MV-4-11 (cell line): ENCODE data around the gene CALR.
"Not testable (repeated sequence)": the region's sequence is repeated elsewhere in the genome, so short reads cannot be mapped to it uniquely, and the experiment has no call there.

ENCODE experiments used
- DNase-seq: peaks from one replicate; lab custom pipeline; 2025; lab: John Stamatoyannopoulos, UW

Gene CALR

DNA sequence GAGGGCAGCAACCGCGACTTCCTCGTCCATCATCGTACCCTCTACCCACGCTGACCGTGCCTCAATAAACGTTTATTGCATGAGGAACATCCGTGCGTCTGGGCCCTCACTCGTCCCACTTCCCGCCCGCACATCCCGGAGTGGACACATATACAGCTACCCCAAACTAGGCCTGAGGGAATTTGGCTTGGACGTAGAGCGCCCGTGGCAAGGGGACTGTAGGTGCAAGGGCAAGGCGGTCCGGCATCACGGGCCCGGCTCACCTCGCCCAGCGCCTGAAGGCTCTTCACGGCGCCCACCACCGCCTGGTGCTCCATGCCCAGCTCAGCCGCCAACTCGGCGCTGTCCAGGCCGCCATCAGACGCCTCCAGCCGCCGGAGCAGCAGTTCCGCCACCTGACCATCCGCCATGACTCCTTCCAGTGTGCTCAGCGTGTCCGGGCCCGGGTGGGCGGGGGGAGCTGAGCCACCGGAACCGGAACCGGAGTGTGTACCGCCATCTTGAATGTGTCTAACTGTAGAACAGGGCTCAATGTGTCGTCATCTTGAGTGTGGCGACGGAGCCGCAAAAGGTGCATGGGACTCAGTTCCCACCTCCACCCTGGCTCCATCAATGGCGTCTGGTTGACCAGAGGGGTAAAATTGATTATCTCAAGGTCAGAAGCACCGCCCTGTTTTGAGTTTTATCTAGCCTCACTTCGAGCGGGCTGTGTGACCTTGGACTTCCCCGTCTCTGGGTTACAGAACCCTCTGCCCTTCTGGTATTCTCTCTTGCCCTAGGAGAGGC is 4.9 kb upstream of the CALR start, which contains the start of gene FARSA:
TSS of gene FARSA (minus strand) at position 425 of the 786 bp plus-strand sequence. CDS start at position 410, 15 bp downstream.
- DNase-seq = peak; percentile 94

DNA sequence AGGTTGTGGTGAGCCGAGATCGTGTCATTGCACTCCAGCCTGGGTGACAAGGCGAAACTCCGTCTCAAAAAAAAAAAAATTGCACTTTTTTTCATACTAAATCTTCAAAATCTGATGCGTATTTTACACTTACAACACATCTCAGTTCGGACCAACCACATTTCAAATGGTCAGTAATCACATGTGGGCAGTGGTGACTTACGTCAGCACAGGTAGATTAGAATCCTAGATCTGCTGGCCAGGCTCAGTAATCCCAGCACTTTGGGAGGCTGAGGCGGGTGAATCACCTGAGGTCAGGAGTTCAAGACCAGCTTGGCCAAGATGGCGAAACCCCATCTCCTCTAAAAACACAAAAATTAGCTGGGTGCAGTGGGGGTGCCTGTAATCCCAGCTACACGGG is 3.3 kb upstream of the CALR start:
- no peak for DNase-seq

DNA sequence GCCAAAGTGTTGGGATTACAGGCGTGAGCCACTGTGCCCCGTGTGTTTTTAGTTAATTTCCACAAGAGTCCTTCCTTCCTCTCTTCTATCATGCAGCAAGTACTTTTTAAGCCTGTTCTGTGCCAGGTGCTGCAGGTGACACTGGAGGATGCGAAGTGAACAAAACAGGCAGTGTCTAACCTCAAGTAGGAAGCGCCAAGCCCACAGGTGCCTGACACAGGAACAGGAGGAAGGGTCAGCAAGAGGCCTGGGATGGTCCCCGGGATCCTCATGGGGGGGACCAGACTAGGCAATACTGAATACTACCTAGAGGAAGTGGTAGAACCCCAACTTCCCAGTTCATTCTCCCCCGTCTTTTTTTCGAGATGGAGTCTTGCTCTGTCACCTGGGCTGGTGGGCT is 1.8 kb upstream of the CALR start:
- DNase-seq = no peak

DNA sequence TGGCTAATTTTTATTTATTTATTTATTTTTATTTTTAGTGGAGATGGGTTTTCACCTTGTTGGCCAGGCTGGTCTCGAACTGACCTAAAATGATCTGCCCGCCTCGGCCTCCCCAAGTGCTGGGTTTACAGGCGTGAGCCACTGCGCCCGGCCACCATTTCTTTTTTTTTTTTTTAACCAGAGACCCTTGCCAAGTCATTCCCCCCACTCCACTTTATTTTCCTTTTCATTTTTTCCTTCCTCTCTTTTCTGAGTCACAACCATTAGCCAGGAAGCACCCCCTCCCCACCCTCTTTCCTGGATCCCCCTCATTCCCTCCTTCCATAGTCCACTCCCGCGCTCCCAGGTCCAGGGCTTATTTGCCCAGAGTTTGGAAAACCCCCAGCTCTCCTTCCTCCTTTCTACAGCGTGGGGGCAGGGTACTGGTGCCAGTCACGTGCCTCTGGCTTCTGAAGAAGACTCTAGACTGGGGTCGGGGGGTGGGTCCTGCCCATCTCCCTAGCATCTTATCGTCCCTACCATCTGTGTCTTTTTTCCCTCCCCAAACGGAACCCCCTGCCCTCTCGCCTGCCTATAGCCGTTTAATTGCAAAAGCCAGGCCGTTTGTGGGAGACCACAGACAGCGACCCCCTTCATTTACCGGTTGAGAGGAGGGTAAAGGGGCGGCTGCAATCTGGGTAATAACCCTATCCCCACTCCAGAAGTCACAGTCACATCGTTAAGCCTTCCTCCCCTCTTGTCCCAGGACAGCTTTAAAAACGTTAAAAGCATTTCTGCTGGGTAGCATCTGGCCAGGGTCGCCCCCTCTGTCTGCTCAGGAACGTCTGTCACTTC is 1.1 kb upstream of the CALR start:
- DNase-seq = peak; percentile 89

DNA sequence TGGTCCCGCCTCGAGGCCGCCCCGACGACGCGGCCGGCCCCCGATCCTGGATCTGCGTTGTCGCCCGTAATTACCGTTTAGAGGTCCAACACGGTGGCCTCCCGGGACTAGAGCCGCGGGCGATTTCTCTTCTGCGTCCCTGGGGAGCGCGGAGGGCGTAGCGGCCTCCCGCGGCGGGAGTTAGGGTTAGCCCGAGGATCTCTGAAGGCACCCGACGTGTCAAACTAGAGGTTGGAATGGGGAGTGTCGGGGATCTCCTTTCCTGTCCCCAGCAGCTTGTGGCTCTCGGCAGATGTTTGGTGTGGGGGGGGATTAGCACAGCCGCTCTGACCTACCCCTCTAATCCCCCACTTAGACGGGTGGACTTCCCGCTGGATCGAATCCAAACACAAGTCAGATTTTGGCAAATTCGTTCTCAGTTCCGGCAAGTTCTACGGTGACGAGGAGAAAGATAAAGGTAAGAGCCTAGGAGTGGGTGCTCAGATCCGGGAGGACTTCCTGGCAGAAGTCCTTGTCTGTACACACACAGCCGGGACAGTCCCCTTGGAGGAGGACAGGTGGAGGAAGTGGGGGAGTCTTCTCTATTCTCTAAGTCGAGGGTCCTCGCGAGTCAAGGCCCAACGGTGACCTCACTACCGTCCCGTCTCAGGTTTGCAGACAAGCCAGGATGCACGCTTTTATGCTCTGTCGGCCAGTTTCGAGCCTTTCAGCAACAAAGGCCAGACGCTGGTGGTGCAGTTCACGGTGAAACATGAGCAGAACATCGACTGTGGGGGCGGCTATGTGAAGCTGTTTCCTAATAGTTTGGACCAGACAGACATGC is 581 bp downstream of the CALR start:
- DNase-seq = peak; percentile 34

DNA sequence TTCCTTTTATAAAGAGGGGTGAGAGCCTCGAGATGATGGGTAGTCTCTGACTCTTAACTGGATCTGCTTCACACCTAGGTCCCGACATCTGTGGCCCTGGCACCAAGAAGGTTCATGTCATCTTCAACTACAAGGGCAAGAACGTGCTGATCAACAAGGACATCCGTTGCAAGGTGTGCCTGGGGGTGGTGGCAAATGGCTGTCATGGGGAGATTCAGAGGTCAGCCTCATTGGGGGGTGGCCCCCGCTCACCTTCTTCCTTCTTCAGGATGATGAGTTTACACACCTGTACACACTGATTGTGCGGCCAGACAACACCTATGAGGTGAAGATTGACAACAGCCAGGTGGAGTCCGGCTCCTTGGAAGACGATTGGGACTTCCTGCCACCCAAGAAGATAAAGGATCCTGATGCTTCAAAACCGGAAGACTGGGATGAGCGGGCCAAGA is 1.6 kb downstream of the CALR start:
- DNase-seq = no peak

DNA sequence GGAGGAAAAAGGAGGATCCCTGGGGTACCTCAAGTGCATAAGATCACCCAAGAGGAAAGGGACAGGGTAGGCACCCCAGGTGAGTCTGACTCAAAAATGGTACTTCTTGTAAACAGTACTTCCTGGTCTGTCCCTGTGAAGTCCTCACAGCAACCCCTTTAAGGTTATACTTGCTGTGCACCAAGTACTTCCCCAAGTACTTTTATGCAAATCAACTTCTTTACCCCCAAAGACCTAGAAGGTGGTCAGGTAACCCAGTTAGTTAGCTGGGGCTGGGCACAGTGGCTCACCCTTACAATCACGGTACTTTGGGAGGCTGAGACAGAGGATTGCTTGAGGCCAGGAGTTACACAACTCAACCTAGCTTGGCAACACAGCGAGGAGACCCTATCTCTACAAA is 2.5 kb downstream of the CALR start:
- DNase-seq = no peak

DNA sequence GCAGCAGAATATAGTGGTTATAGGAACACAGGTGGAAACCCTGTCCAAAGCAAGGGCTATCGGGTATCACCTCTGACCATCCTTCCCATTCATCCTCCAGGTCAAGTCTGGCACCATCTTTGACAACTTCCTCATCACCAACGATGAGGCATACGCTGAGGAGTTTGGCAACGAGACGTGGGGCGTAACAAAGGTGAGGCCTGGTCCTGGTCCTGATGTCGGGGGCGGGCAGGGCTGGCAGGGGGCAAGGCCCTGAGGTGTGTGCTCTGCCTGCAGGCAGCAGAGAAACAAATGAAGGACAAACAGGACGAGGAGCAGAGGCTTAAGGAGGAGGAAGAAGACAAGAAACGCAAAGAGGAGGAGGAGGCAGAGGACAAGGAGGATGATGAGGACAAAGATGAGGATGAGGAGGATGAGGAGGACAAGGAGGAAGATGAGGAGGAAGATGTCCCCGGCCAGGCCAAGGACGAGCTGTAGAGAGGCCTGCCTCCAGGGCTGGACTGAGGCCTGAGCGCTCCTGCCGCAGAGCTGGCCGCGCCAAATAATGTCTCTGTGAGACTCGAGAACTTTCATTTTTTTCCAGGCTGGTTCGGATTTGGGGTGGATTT is 5.1 kb downstream of the CALR start:
- no peak for DNase-seq

DNA sequence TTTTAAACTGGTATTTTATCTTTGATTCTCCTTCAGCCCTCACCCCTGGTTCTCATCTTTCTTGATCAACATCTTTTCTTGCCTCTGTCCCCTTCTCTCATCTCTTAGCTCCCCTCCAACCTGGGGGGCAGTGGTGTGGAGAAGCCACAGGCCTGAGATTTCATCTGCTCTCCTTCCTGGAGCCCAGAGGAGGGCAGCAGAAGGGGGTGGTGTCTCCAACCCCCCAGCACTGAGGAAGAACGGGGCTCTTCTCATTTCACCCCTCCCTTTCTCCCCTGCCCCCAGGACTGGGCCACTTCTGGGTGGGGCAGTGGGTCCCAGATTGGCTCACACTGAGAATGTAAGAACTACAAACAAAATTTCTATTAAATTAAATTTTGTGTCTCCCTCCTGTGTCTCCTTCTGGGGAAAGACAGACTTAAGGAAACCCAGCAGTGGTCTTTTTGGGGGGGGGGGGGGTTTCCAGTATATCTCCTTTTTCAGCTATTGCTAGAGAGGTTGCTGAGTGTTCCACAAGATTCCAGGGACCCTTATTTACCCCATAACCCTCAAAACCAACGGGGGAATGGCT is 5.8 kb downstream of the CALR start:
- no peak for DNase-seq

DNA sequence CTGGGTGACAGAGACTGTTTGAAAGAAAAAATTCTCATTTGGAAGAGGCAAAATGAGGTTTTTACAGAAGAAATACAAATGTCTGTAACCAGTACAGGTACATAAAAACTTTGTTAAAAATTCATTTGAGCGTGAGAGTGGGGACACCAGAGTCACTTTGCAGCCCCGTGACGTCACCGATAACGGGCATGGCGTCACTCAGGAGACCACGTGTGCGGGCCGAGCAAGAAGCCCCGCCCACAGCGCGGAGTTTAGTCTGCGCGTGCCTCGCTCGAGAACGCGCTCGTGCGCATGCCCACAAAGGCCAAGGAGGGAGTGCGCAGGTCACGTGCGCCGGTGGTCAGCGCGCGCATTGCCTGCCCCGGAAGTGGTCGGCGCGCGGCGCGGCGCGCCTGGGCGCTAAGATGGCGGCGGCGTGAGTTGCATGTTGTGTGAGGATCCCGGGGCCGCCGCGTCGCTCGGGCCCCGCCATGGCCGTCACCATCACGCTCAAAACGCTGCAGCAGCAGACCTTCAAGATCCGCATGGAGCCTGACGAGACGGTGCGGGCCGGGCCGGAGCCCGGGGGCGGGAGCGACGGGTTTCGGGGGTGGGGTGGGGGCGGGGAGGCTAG is 7.2 kb downstream of the CALR start, which contains the start of gene RAD23A:
TSS of gene RAD23A (plus strand) at position 384 of the 613 bp plus-strand sequence. CDS start at position 471, 87 bp downstream.
- peak; percentile 97 for DNase-seq

DNA sequence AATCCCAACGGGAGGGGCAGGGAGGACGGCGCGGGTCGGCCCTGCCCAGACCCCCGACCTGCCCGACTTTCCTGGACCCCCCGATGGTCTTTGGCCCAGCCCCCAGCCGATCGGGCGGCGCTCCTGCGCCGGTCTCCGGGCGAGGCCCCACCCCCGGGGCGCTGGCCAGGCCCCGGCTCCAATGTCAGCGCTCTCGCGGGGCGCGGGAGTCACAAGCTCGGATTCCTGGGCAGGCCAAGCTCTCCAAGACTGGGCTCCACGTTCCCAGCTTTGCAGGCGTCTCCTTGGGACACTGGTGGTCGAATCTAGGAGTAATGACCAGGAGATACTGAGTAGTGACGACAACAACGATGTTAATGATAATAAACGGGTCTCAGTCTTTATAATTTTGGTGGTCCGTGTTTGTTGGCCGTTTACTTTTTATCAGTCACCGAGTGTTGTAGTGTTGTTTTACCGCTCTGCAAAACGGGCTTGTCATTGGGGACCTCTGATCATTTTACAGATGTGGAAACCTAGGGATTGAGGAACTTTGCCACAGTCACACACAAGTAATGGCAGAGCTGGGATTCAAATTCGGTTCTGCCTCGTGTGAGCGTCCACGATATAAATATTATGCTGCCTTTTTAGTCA is 7.8 kb downstream of the CALR start:
- DNase-seq = peak; percentile 45

DNA sequence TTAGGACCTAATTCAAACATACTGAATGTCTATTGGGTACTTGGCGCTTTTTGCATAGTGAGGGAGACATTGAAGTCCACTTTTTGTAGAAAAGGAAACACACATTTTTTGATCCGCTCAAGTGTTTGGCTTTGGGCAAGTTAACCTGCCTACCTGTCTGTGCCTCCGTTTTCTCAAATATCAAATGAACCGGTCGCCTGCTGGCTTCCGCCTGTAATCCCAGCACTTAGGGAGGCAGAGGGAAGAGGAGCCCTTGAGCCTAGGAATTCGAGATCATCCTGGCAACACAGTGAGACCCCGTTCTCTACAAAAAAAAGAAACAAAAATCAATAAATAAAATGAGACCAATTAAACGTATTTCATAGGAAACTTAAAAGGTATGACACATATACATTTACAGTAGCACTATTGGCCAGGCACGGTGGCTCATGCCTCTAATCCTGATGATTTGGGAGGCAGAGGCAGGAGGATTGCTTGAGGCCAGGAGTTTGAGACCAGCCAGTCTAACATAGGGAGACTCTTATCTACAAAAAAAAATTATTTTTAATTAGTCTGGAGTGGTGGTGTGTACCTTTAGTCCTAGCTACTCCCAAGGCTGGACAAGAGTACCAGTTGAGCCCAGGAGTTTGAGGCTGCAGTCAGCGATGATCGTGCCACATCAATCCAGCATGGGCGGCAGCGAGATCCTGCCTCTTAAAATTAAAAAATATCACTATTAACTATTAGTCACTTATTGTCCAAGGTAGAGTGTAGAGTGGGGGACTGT is 8.5 kb downstream of the CALR start:
- DNase-seq = no peak

DNA sequence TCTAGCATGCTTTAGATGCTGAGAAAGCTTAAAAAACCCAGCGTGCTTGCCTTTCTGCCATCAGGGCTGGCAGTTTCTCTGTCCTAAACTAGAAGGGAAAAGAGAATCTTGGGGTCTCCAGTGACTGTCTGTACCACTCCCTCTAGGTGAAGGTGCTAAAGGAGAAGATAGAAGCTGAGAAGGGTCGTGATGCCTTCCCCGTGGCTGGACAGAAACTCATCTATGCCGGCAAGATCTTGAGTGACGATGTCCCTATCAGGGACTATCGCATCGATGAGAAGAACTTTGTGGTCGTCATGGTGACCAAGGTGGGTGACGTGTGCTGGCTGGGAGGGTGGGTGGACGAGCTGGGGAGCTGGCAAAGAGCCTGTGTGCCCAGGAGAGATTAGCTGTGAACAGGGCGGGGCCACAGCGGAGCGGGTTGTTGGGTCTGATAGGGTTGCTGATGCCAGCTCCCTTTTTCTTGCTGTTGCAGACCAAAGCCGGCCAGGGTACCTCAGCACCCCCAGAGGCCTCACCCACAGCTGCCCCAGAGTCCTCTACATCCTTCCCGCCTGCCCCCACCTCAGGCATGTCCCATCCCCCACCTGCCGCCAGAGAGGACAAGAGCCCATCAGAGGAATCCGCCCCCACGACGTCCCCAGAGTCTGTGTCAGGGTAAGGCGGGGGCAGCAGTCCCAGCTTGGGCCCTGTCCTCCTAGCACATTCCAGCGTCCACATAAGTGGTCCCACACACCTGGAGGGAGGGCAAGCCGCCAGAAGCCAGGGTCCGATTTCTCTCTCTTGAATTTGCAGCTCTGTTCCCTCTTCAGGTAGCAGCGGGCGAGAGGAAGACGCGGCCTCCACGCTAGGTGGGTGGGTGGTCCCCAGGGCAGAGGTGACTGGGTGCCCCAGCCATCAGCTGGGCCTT is 9.5 kb downstream of the CALR start:
- no peak for DNase-seq

DNA sequence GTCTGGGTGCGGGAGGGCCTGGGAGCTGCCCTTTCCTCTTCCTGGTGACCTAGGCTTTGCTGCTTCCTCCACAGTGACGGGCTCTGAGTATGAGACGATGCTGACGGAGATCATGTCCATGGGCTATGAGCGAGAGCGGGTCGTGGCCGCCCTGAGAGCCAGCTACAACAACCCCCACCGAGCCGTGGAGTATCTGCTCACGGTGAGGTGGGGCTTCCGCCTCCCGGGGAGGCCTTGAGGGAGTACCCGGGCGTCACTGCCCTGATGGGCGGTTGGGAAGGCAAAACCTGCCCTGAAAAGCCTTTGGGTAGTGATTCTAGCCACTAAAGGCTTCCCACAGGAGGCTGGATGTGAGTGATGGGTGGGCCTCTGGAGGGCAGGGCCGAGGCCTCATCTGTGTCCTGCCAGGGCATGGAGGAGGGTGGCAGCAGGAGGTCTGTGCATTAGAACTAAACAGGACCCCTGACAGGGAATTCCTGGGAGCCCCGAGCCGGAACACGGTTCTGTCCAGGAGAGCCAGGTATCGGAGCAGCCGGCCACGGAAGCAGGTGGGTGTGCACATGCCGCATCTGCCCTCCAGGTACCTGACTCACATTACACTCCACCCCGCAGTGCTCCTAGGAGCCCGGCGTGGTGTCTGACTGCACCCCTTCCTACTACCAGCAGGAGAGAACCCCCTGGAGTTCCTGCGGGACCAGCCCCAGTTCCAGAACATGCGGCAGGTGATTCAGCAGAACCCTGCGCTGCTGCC is 10.4 kb downstream of the CALR start:
- no peak for DNase-seq

DNA sequence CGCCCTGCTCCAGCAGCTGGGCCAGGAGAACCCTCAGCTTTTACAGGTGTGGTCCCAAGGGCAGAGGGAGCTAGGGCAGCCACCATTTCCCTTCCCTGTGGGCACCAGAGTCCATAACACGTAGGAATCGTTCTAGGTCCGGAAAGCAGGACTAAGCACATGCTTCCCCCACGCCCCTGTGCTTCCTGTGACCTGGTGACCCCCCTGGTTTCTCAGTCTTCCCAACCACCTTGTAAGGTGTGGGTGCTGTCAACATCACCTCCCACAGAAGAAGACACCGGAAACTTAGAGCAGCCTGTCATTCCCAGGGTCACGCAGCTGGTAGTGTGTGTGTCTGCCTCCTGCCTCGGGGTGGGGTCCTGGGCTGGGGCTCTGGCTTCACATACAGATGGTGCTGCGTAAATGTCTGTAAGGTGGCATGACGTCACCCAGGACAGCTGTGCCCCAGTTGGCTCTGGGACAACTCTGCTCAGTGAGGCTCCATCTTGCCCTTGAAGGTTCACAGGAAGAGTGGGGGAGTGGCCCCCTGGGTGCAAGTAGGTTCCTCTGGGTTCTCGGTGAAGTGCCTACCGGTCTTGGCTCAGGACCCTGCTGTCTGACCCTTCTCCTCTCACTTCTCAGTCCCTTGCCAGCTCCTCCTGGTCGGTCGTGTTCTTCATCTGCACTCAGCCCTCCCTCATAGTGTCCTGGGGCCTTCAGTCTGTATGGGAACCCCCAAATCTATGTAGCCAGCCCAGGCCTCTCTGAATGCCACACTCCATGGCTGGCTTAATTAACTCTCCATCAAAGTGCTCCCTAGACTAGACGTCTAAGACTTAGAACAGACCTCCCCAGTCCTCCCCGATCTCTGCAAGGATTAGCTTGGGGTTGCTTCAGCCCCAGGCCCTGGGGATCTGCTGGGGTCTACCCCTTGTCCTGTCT is 11.2 kb downstream of the CALR start:
- DNase-seq = no peak

DNA sequence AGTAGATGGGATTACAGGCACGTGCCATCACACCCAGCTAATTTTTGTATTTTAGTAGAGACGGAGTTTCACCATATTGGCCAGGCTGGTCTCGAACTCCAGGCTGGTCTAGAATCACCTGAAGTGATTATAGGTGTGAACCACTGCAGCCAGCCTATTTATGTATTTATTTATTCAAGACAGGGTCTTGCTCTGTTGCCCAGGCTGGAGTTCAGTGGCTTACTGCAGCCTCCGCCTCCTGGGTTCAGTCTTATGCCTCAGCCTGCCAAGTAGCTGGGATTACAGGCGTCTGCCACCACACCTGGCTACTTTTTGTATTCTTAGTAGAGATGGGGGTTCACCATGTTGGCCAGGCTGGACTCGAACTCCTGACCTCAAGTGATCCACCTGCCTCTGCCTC is 13.6 kb downstream of the CALR start:
- not testable (repeated sequence) for DNase-seq
